GM19395 (cell line): ENCODE data around the gene SLC25A20.

Source experiments
- ATAC-seq: cut with Tn5 transposase; IDR thresholded peaks from one replicate; pipeline ENCODE4 v1.9.1; 2021; ENCODE audit warnings: mild to moderate bottlenecking, moderate library complexity; ENCODE audit not compliant: unreplicated experiment

The SLC25A20 gene

GRCh38 chr3:48899273-48899672 lies 591 bp upstream of the SLC25A20 start:
- ATAC-seq, result peak; percentile 4

- ATAC-seq, result no peak
Observed at GRCh38 chr3:48897460-48898376, 964 bp downstream of the SLC25A20 start.

- no peak for ATAC-seq
Observed at GRCh38 chr3:48896936-48897335, 1.7 kb downstream of the SLC25A20 start.

- no peak for ATAC-seq
Observed at GRCh38 chr3:48894516-48894915, 4.2 kb downstream of the SLC25A20 start.

- ATAC-seq, result no peak
Observed at GRCh38 chr3:48891606-48892005, 7.1 kb downstream of the SLC25A20 start.

GRCh38 chr3:48885753-48886152 lies 12.9 kb downstream of the SLC25A20 start:
- ATAC-seq, result no peak

- ATAC-seq, result no peak
Observed at GRCh38 chr3:48881652-48882114, 17.0 kb downstream of the SLC25A20 start.

- ATAC-seq, result no peak
Observed at GRCh38 chr3:48881006-48881405, 17.7 kb downstream of the SLC25A20 start.

GRCh38 chr3:48879994-48880377 lies 18.7 kb downstream of the SLC25A20 start:
- no peak for ATAC-seq

GRCh38 chr3:48879307-48879993 lies 19.2 kb downstream of the SLC25A20 start:
- no peak for ATAC-seq

- no peak for ATAC-seq
Observed at GRCh38 chr3:48877671-48878070, 21.0 kb downstream of the SLC25A20 start.

GRCh38 chr3:48863122-48863521 lies 35.6 kb downstream of the SLC25A20 start:
- ATAC-seq, result no peak

GRCh38 chr3:48859206-48859605 lies 39.5 kb downstream of the SLC25A20 start:
- no peak for ATAC-seq

- ATAC-seq, result no peak
Observed at GRCh38 chr3:48858709-48859108, 40.0 kb downstream of the SLC25A20 start.

- ATAC-seq, result no peak
Observed at GRCh38 chr3:48857641-48858040, 41.0 kb downstream of the SLC25A20 start.

- no peak for ATAC-seq
Observed at GRCh38 chr3:48856469-48856868, 42.2 kb downstream of the SLC25A20 start.

- ATAC-seq, result no peak
Observed at GRCh38 chr3:48855681-48856447, 42.8 kb downstream of the SLC25A20 start.

- no peak for ATAC-seq
Observed at GRCh38 chr3:48852151-48852550, 46.5 kb downstream of the SLC25A20 start.

- no peak for ATAC-seq
Observed at GRCh38 chr3:48851407-48851806, 47.3 kb downstream of the SLC25A20 start.

GRCh38 chr3:48848816-48849515 lies 49.7 kb downstream of the SLC25A20 start:
- no peak for ATAC-seq
